H9 (cell line): ENCODE measurements around the gene RETSAT. TPM values are rescaled to one million over a fixed set of nuclear protein-coding genes. Genes with fewer than 3 reads are reported as not detected.

ENCODE experiments used
- DNase-seq: peaks from one replicate; pipeline ENCODE4 v3.0.0-alpha.2; 2017
- H2AFZ ChIP-seq: one replicate; pipeline ENCODE4 v1.6.1; 2013; ENCODE audit warnings: mild to moderate bottlenecking, low read length, control low read depth, moderate library complexity
- H2AK5ac ChIP-seq: 2 replicates; pipeline ENCODE4 v1.6.1; 2013; ENCODE audit warnings: low read length, control low read depth, mixed read lengths; ENCODE audit not compliant: insufficient read length
- H2BK120ac ChIP-seq: one replicate; pipeline ENCODE4 v1.6.1; 2013; ENCODE audit warnings: low read depth, mild to moderate bottlenecking, low read length, control low read depth, inconsistent platforms; ENCODE audit not compliant: poor library complexity, severe bottlenecking
- H2BK12ac ChIP-seq: 2 replicates; pipeline ENCODE4 v1.6.1; 2013; ENCODE audit warnings: low read length, control low read depth, mixed read lengths, low read depth; ENCODE audit not compliant: insufficient read length
- H2BK15ac ChIP-seq: 2 replicates; pipeline ENCODE4 v1.6.1; 2013; ENCODE audit warnings: low read depth, low read length, control low read depth
- H2BK20ac ChIP-seq: one replicate; pipeline ENCODE4 v1.6.1; 2013; ENCODE audit warnings: low read depth, mild to moderate bottlenecking, low read length, control low read depth, inconsistent platforms; ENCODE audit not compliant: poor library complexity, severe bottlenecking
- H2BK5ac ChIP-seq: 2 replicates; pipeline ENCODE4 v1.6.1; 2013; ENCODE audit warnings: low read length, control low read depth, mixed read lengths; ENCODE audit not compliant: insufficient read length
- H3K14ac ChIP-seq: 2 replicates; pipeline ENCODE4 v1.6.1; 2013; ENCODE audit warnings: low read length, control low read depth; ENCODE audit not compliant: insufficient read depth
- H3K18ac ChIP-seq: 2 replicates; pipeline ENCODE4 v1.6.1; 2013; ENCODE audit warnings: low read depth, mild to moderate bottlenecking, mixed read lengths, low read length, control low read depth; ENCODE audit not compliant: insufficient read length
- H3K23ac ChIP-seq: 2 replicates; pipeline ENCODE4 v1.6.1; 2013; ENCODE audit warnings: low read length, control low read depth, mixed read lengths, low read depth; ENCODE audit not compliant: insufficient read length
- H3K23me2 ChIP-seq: 2 replicates; pipeline ENCODE4 v1.6.1; 2013; ENCODE audit warnings: low read depth, mild to moderate bottlenecking, mixed read lengths, low read length, control low read depth; ENCODE audit not compliant: insufficient read length, poor library complexity, severe bottlenecking
- H3K27ac ChIP-seq: 2 replicates; pipeline ENCODE4 v1.5.1; 2013; ENCODE audit warnings: low read length, control low read depth, mixed read lengths, low read depth; ENCODE audit not compliant: insufficient read length
- H3K27me3 ChIP-seq: 2 replicates; pipeline ENCODE4 v1.6.1; 2013; ENCODE audit warnings: low read length, control low read depth, inconsistent platforms; ENCODE audit not compliant: insufficient read depth
- H3K4ac ChIP-seq: 2 replicates; pipeline ENCODE4 v1.6.1; 2013; ENCODE audit warnings: low read depth, mild to moderate bottlenecking, control low read depth, inconsistent platforms, low read length, moderate library complexity
- H3K4me1 ChIP-seq: 2 replicates; pipeline ENCODE4 v1.6.1; 2013; ENCODE audit warnings: low read length, control low read depth, inconsistent platforms; ENCODE audit not compliant: insufficient read depth
- H3K4me2 ChIP-seq: 2 replicates; pipeline ENCODE4 v1.6.1; 2013; ENCODE audit warnings: low read length, control low read depth, mixed read lengths; ENCODE audit not compliant: insufficient read length, insufficient read depth
- H3K56ac ChIP-seq: 2 replicates; pipeline ENCODE4 v1.6.1; 2013; ENCODE audit warnings: low read depth, mild to moderate bottlenecking, mixed read lengths, low read length, control low read depth; ENCODE audit not compliant: insufficient read length
- H3K79me1 ChIP-seq: 2 replicates; pipeline ENCODE4 v1.6.1; 2013; ENCODE audit warnings: low read depth, mild to moderate bottlenecking, moderate library complexity, low read length, control low read depth, inconsistent platforms; ENCODE audit not compliant: insufficient read depth, poor library complexity, severe bottlenecking
- H3K79me2 ChIP-seq: 2 replicates; pipeline ENCODE4 v1.6.1; 2013; ENCODE audit warnings: low read length, control low read depth, inconsistent platforms; ENCODE audit not compliant: insufficient read depth
- H3K9ac ChIP-seq: 2 replicates; pipeline ENCODE4 v1.6.1; 2013; ENCODE audit warnings: low read length, control low read depth, mixed read lengths; ENCODE audit not compliant: insufficient read length; ENCODE audit errors: extremely low read depth
- H3K9me3 ChIP-seq: one replicate; pipeline ENCODE4 v1.6.1; 2013; ENCODE audit warnings: low read depth, low read length, inconsistent platforms; ENCODE audit not compliant: control insufficient read depth
- H3T11ph ChIP-seq: one replicate; pipeline ENCODE4 v1.6.1; 2013; ENCODE audit warnings: mild to moderate bottlenecking, low read length, control low read depth, inconsistent platforms
- H4K20me1 ChIP-seq: one replicate; pipeline ENCODE4 v1.6.1; 2013; ENCODE audit not compliant: control insufficient read depth, insufficient read length, insufficient read depth
- H4K5ac ChIP-seq: 2 replicates; pipeline ENCODE4 v1.6.1; 2013; ENCODE audit warnings: low read depth, mild to moderate bottlenecking, mixed read lengths, low read length, control low read depth; ENCODE audit not compliant: insufficient read length
- H4K8ac ChIP-seq: replicated peaks from 2 replicates; pipeline ENCODE4 v1.6.1; 2013; ENCODE audit warnings: low read length, control low read depth, mixed read lengths, low read depth; ENCODE audit not compliant: insufficient read length
- H4K91ac ChIP-seq: 2 replicates; pipeline ENCODE4 v1.6.1; 2013; ENCODE audit warnings: low read depth, mild to moderate bottlenecking, moderate library complexity, mixed read lengths, low read length, control low read depth; ENCODE audit not compliant: insufficient read length
- H3K27ac Mint-ChIP-seq, 3 experiments: 2 replicates in 2 of 3; 3 replicates in 1 of 3; pipeline ENCODE4 v1.8.0; 2020 to 2021; ENCODE audit warnings: mixed read lengths in 3 of 3, mild to moderate bottlenecking in 1 of 3, moderate library complexity in 1 of 3
- H3K27me3 Mint-ChIP-seq: 2 replicates; pipeline ENCODE4 v1.8.0; 2021; ENCODE audit warnings: low read depth, mild to moderate bottlenecking, moderate library complexity, mixed read lengths
- H3K36me3 Mint-ChIP-seq, 3 experiments: 2 replicates in 2 of 3; 3 replicates in 1 of 3; pipeline ENCODE4 v1.8.0; 2020 to 2021; ENCODE audit warnings: low read depth in 3 of 3, mixed read lengths in 3 of 3; ENCODE audit not compliant: insufficient read depth in 1 of 3
- H3K4me1 Mint-ChIP-seq, 2 experiments: 2 replicates each; pipeline ENCODE4 v1.8.0; 2020; ENCODE audit warnings: mixed read lengths in 2 of 2
- H3K4me3 Mint-ChIP-seq, 2 experiments: 2 replicates in 1 of 2; 3 replicates in 1 of 2; pipeline ENCODE4 v1.8.0; 2020 to 2021; ENCODE audit warnings: mild to moderate bottlenecking in 2 of 2, mixed read lengths in 2 of 2, moderate library complexity in 1 of 2
- H3K9me3 Mint-ChIP-seq, 2 experiments: 2 replicates in 1 of 2; 3 replicates in 1 of 2; pipeline ENCODE4 v1.8.0; 2020; ENCODE audit warnings: mild to moderate bottlenecking in 2 of 2, mixed read lengths in 2 of 2, moderate library complexity in 1 of 2
- WGBS: extraction: QIAGEN DNeasy Blood & Tissue Kit; methylation state at CpG from one replicate; pipeline ENCODE4 v1.1.7; 2013; ENCODE audit warnings: missing lambda C conversion rate, low lambda C conversion rate, mixed read lengths; ENCODE audit not compliant: insufficient read length; ENCODE audit errors: extremely low coverage; 5-methylcytosine and 5-hydroxymethylcytosine counted together
- total RNA-seq: library from RNA; stranded (reverse); gene quantifications from 2 replicates; pipeline ENCODE4 v1.2.1, GENCODE V29; 2021
- TF ChIP-seq, protein P1 (sequence below): fragments of 200-600 bp; sonication (generic); conservative IDR thresholded peaks from 3 replicates; pipeline ENCODE4 v1.8.0; 2021; ENCODE audit warnings: antibody characterized with exemption, mild to moderate bottlenecking

The RETSAT gene
- total RNA-seq, 1 experiment from 2014 or later: 16.7 TPM

DNA sequence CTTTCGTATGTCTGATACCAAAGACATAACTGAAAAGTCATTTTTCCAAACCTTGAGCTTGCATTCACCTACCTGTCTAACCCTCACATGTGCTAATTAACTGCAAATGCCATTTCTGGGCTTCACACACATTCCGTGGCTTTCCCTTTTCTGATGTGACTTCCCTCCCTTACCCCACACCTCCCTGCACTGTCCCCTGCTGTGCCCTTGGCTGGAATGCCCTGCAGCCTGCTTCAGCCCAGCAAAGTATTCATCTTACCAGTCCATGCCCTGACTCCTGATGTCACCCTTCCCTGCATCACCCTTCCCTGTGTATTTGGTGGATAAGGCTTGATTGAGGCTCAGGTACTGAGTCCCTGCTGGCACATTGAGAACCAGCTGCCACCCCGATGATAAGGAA, 12.2 kb downstream of the RETSAT start:
- Histone ChIP-seq H3K27ac (no peak overlapping the region), H2BK12ac (no peak overlapping the region), H3K9ac (no peak overlapping the region), H4K20me1 (no peaks in the 10 kb centered on the region), H2BK15ac (no peak overlapping the region), H3K4ac (no peak overlapping the region), H3K9me3 (no peaks in the 10 kb centered on the region), H3K4me1 (peaks cover 4% of the 10 kb centered on the region; the same call in 1 of the 2 replicates), H3K14ac (no peak overlapping the region), H2AK5ac (no peak overlapping the region), H4K91ac (no peak overlapping the region), H3K79me2 (no peaks in the 10 kb centered on the region), H3K18ac (no peak overlapping the region), H3K23me2 (no peaks in the 10 kb centered on the region), H2BK20ac (no peak overlapping the region), H3K4me2 (no peak overlapping the region), H3K56ac (no peak overlapping the region), H3K23ac (no peak overlapping the region), H4K8ac (no peak overlapping the region), H3K27me3 (no peaks in the 10 kb centered on the region), H3K79me1 (no peaks in the 10 kb centered on the region), H4K5ac (no peak overlapping the region), H2BK120ac (no peak overlapping the region), H3T11ph (no peak overlapping the region), H2AFZ (no peak overlapping the region), H2BK5ac (no peak overlapping the region)
- H3K27ac Mint-ChIP-seq: peak overlapping the region in 1 of 3 experiments; percentile 30; a peak in 1 of 7 replicates
- no peak for DNase-seq
- H3K4me3 Mint-ChIP-seq: no peak overlapping the region
- peaks cover 0 to 27% (median 2%) of the 10 kb centered on the region in 3 experiments; a peak in 3 of 7 replicates for H3K36me3 Mint-ChIP-seq
- H3K4me1 Mint-ChIP-seq: peaks cover 11 to 17% of the 10 kb centered on the region in 2 experiments
- no peaks in the 10 kb centered on the region for H3K9me3 Mint-ChIP-seq
- WGBS: no CpG with 5 or more reads among the region's 3 CpGs
- peaks cover 8% of the 10 kb centered on the region for H3K27me3 Mint-ChIP-seq
- TF ChIP-seq, protein P1, sequence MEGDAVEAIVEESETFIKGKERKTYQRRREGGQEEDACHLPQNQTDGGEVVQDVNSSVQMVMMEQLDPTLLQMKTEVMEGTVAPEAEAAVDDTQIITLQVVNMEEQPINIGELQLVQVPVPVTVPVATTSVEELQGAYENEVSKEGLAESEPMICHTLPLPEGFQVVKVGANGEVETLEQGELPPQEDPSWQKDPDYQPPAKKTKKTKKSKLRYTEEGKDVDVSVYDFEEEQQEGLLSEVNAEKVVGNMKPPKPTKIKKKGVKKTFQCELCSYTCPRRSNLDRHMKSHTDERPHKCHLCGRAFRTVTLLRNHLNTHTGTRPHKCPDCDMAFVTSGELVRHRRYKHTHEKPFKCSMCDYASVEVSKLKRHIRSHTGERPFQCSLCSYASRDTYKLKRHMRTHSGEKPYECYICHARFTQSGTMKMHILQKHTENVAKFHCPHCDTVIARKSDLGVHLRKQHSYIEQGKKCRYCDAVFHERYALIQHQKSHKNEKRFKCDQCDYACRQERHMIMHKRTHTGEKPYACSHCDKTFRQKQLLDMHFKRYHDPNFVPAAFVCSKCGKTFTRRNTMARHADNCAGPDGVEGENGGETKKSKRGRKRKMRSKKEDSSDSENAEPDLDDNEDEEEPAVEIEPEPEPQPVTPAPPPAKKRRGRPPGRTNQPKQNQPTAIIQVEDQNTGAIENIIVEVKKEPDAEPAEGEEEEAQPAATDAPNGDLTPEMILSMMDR: no peak
